KMS-11 (cell line): Measurements from ENCODE around the gene GPR17.

Experiments used
- H2AFZ ChIP-seq: fragments of 200-600 bp; sonication (generic); 2 replicates; pipeline ENCODE4 v1.6.1; 2016; ENCODE audit warnings: antibody characterized with exemption, mixed run types, low read depth
- H3K27ac ChIP-seq: fragments of 200-600 bp; sonication (generic); 2 replicates; pipeline ENCODE4 v1.6.1; 2016; ENCODE audit warnings: mild to moderate bottlenecking, mixed run types
- H3K27me3 ChIP-seq: fragments of 200-600 bp; sonication (generic); 2 replicates; pipeline ENCODE4 v1.6.1; 2017; ENCODE audit warnings: mild to moderate bottlenecking, low read depth, mixed run types, moderate library complexity; ENCODE audit not compliant: insufficient read depth
- H3K36me3 ChIP-seq: fragments of 200-600 bp; sonication (generic); 2 replicates; pipeline ENCODE4 v1.6.1; 2017; ENCODE audit warnings: mild to moderate bottlenecking, mixed run types; ENCODE audit not compliant: insufficient read depth
- H3K4me1 ChIP-seq: fragments of 200-600 bp; sonication (generic); 2 replicates; pipeline ENCODE4 v1.6.1; 2016; ENCODE audit warnings: mild to moderate bottlenecking, low read depth, mixed run types; ENCODE audit not compliant: poor library complexity, severe bottlenecking
- H3K4me2 ChIP-seq: fragments of 200-600 bp; sonication (generic); 2 replicates; pipeline ENCODE4 v1.7.0; 2016; ENCODE audit warnings: mild to moderate bottlenecking, mixed run types
- H3K4me3 ChIP-seq: fragments of 200-600 bp; sonication (generic); IDR thresholded peaks from 2 replicates; pipeline ENCODE4 v1.6.1; 2017; ENCODE audit warnings: low read depth, low read length, mixed read lengths; ENCODE audit not compliant: insufficient read depth
- H3K79me2 ChIP-seq: fragments of 200-600 bp; sonication (generic); 2 replicates; pipeline ENCODE4 v1.6.1; 2016; ENCODE audit warnings: low read depth, mixed run types; ENCODE audit not compliant: insufficient read depth
- H3K9ac ChIP-seq: fragments of 200-600 bp; sonication (generic); 2 replicates; pipeline ENCODE4 v1.6.1; 2016; ENCODE audit warnings: mild to moderate bottlenecking, mixed run types
- H4K20me1 ChIP-seq: fragments of 200-600 bp; sonication (generic); 2 replicates; pipeline ENCODE4 v1.6.1; 2016; ENCODE audit warnings: mild to moderate bottlenecking, mixed run types; ENCODE audit not compliant: insufficient read depth
- CTCF ChIP-seq: fragments of 200-600 bp; sonication (generic); conservative IDR thresholded peaks from 2 replicates; pipeline ENCODE4 v1.6.1; 2017; ENCODE audit warnings: low read depth, mild to moderate bottlenecking, antibody characterized with exemption, low read length, moderate library complexity, mixed read lengths

Gene GPR17

GRCh38 chr2:127634066-127634617 is 11.8 kb upstream of the GPR17 start:
- H3K27ac ChIP-seq: no peak overlapping the region
- H2AFZ ChIP-seq: no peak overlapping the region
- H3K9ac ChIP-seq: no peak overlapping the region
- H3K4me1 ChIP-seq: no peaks in the 10 kb centered on the region
- H3K4me3 ChIP-seq: no peak overlapping the region
- no peaks in the 10 kb centered on the region for H3K79me2 ChIP-seq
- no peak overlapping the region for H3K4me2 ChIP-seq
- TF ChIP-seq CTCF: no peak
- no peaks in the 10 kb centered on the region for H4K20me1 ChIP-seq
- no peaks in the 10 kb centered on the region for H3K27me3 ChIP-seq
- no peaks in the 10 kb centered on the region for H3K36me3 ChIP-seq

DNA sequence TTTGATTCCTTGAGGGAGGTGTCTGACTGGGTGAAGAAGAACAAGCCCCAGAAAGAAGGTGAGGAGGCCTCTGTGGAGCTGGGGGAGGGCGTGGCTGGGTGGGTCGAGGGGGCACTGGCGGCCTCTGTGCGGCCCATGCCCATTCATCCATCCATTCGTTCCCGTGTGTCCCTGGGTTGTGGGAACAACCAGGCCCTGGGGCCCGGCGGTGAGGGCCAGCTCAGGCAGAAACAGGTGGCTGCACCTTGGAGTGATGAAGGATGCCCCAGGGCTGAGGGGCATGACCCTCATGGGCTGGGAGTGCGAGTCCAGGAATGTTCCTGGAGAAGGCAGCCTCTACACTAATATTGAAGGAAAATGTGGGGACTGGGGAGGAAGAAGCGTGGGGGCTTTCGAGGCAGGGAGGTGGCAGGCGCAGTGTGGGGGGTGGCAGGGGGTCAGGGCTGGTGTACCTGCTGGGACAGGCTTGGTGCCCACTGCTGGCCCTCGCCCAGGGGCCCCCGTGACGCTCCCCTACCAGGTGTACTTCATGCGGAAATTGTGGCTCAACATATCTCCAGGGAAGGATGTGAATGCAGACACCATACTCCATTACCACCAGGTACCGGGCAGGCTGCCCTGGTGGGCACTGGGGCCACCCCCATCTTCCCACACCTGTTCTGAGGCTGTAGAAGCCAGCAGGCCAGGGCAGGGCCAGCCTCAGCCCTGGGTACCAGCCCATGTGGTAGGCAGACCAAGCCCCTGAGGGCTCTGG is 11.2 kb upstream of the GPR17 start:
- no peaks in the 10 kb centered on the region for H3K4me1 ChIP-seq
- H2AFZ ChIP-seq: no peak overlapping the region
- no peak overlapping the region for H3K9ac ChIP-seq
- no peak overlapping the region for H3K4me3 ChIP-seq
- H3K79me2 ChIP-seq: no peaks in the 10 kb centered on the region
- no peaks in the 10 kb centered on the region for H4K20me1 ChIP-seq
- H3K36me3 ChIP-seq: no peaks in the 10 kb centered on the region
- no peak overlapping the region for H3K27ac ChIP-seq
- H3K27me3 ChIP-seq: no peaks in the 10 kb centered on the region
- H3K4me2 ChIP-seq: no peak overlapping the region
- no peak for TF ChIP-seq CTCF

DNA sequence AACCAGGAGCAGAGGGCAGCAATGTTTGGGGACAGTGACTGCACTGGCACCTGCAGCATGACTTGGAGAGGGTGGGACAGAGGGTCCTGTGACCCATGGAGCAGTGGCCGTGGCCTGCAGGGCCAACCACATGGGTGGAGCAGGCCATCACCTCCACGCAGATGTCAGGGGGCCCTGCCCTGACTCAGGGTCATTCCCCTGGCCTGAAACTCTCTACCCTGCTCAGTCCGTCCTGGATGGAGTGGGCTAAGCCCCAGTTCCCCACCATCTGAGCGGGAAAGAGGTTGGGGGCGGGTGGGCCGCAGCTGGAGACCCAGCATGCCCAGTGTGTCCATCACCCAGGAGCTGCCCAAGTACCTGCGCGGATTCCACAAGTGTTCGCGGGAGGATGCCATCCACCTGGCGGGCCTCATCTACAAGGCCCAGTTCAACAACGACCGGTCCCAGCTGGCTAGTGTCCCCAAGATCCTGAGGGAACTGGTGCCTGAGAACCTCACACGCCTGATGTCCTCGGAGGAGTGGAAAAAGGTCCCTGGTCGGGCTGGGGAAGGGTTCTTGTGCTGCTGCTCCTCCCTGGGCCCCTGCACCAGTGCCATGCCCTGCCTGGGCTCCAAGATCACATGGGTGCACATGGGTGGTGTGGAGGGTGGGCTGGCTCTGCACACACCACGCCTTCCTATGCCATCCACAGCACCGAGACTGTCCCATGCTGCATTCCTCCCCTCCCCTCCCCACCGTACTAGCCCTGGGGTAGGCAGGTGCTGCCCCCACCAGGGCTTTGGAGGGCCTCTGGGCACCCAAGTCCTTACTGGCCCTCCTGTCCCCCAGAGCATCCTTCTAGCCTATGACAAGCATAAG is 10.3 kb upstream of the GPR17 start:
- no peaks in the 10 kb centered on the region for H3K36me3 ChIP-seq
- no peaks in the 10 kb centered on the region for H4K20me1 ChIP-seq
- no peak overlapping the region for H3K9ac ChIP-seq
- no peak overlapping the region for H3K4me3 ChIP-seq
- H3K4me1 ChIP-seq: no peaks in the 10 kb centered on the region
- H3K27ac ChIP-seq: no peak overlapping the region
- H3K79me2 ChIP-seq: no peaks in the 10 kb centered on the region
- H3K27me3 ChIP-seq: no peaks in the 10 kb centered on the region
- TF ChIP-seq CTCF: no peak
- H3K4me2 ChIP-seq: no peak overlapping the region
- no peak overlapping the region for H2AFZ ChIP-seq

GRCh38 chr2:127636248-127637235 is 9.4 kb upstream of the GPR17 start:
- H3K79me2 ChIP-seq: no peaks in the 10 kb centered on the region
- no peaks in the 10 kb centered on the region for H3K4me1 ChIP-seq
- H3K36me3 ChIP-seq: no peaks in the 10 kb centered on the region
- no peaks in the 10 kb centered on the region for H3K27me3 ChIP-seq
- H3K27ac ChIP-seq: no peak overlapping the region
- TF ChIP-seq CTCF: no peak
- no peak overlapping the region for H3K4me3 ChIP-seq
- no peak overlapping the region for H2AFZ ChIP-seq
- no peak overlapping the region for H3K9ac ChIP-seq
- H4K20me1 ChIP-seq: no peaks in the 10 kb centered on the region
- no peak overlapping the region for H3K4me2 ChIP-seq
